Forelimb muscle (tissue), 1 donor: ENCODE measurements around the gene NDOR1. TPM values are rescaled to one million over a fixed set of nuclear protein-coding genes. Genes with fewer than 3 reads are reported as not detected.

ENCODE experiments used
- DNase-seq: peaks from one replicate; pipeline ENCODE4 v3.0.0-alpha.2; 2013; ENCODE audit warnings: low read depth
- polyA plus RNA-seq: library from polyadenylated mRNA; unstranded; fragments of 120-200 nt; gene quantifications from one replicate; pipeline ENCODE4 v1.2.1, GENCODE V29; 2013; ENCODE audit not compliant: insufficient read length

NDOR1 gene
- polyA plus RNA-seq, 1 donor = 7.0 TPM

DNA sequence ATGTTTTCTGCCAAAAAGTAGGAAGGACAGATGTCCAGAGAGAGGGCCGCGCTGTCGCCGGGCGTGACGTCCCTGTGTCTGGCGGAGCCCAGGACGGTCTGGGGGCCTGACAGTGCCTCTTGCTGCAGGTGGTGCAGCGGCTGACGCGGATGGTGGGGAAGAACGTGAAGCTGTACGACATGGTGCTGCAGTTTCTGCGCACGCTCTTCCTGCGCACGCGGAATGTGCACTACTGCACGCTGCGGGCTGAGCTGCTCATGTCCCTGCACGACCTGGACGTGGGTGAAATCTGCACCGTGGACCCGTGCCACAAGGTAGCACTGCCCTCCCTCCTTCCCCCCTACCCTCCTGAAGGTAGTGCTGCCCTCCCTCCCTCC is 57.4 kb downstream of the NDOR1 start:
- DNase-seq = no peak

DNA sequence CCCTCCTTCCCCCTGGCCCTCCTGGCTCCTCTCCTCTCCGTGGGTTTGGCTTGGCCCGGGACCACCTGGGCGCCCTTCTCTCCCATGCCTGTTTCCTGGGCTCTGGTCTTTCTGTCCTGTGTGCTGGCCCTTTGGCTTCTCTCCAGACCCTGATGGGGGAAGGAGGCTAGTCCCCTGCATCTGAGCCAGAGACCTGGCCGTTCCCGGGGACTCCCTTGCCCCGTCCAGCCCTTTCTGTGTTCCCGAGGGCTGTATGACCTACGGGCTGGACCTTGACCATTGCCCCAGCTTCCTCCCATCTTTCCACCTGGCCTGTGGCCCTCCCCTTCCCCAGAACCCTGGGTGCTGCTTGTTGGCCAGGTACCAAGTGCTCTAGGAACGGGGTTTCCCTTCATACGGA is 58.0 kb downstream of the NDOR1 start:
- no peak for DNase-seq

DNA sequence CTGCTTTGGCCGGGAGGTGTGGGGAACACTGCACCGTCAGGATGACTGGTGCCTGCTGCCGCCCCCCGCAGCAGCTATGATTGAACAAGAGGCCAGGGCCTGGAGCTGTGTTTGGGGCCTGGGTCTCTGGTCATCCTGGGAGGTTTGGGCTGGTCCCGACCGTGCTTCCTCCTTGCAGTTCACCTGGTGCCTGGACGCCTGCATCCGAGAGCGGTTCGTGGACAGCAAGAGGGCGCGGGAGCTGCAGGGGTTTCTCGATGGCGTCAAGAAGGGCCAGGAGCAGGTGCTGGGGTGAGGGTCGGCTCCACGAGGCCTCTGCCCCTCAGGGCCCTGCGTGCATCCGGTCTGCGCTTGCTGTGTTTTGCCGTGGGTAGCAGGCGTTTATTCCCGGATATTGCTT is 58.6 kb downstream of the NDOR1 start:
- no peak for DNase-seq

DNA sequence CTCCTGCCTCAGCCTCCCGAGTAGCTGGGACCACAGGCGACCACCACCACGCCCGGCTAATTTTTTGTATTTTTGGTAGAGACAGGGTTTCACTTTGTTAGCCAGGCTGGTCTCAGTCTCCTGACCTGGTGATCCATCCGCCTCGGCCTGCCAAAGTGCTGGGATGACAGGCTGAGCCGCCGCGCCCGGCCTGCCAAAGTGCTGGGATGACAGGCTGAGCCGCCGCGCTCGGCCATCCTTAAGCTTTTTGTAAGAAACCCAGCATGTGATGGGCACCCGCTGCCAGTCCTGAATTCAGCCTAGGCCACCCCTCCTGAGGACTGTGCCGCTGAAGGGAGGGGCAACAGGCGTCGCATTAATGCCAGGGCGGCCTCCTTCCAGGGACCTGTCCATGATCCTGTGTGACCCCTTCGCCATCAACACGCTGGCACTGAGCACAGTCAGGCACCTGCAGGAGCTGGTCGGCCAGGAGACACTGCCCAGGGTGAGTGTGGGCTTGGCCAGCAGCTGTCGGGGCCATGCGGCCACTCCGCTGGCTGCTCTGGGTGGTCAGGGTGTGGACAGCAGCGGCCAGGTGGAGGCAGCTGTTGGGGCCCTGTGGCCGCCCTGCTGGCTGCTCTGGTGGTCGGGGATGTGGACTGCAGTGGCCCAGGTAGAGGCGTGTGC is 60.1 kb downstream of the NDOR1 start:
- DNase-seq = no peak

DNA sequence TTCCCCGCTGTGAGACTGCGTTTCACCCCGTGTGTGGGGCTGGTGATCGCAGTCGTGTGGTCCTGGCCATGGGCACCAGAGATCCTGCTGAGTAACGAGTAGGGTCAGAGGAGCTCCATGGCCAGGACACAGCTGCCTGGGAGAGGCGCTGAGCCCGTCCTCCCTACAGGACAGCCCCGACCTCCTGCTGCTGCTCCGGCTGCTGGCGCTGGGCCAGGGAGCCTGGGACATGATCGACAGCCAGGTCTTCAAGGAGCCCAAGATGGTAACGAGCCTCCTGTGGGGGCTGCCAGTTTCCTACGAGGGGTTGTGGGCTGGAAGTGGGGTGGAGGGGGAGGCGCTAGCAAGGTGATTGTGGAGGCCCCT is 60.6 kb downstream of the NDOR1 start:
- no peak for DNase-seq

Other genes starting within 250 kb of the NDOR1 start
- gene PTGDS, start 228.2 kb upstream of the NDOR1 start, polyA plus RNA-seq = 21.9 TPM
- gene LCNL1, start 222.7 kb upstream of the NDOR1 start, polyA plus RNA-seq = 0.61 TPM
- gene PAXX, start 213.3 kb upstream of the NDOR1 start, polyA plus RNA-seq = 22.8 TPM
- 0.42 TPM for gene CLIC3, start 209.1 kb upstream of the NDOR1 start, polyA plus RNA-seq
- gene ABCA2, start 177.5 kb upstream of the NDOR1 start, polyA plus RNA-seq = 16.5 TPM
- 0.08 TPM for gene FUT7, start 173.6 kb upstream of the NDOR1 start, polyA plus RNA-seq
- 40.9 TPM for gene NPDC1, start 159.5 kb upstream of the NDOR1 start, polyA plus RNA-seq
- 16.2 TPM for gene ENTPD2, start 151.6 kb upstream of the NDOR1 start, polyA plus RNA-seq
- gene SAPCD2, start 135.1 kb upstream of the NDOR1 start, polyA plus RNA-seq = 3.6 TPM
- 1.9 TPM for gene UAP1L1, start 128.2 kb upstream of the NDOR1 start, polyA plus RNA-seq
- gene MAN1B1, start 118.7 kb upstream of the NDOR1 start, polyA plus RNA-seq = 38.6 TPM
- 21.7 TPM for gene DPP7, start 91.0 kb upstream of the NDOR1 start, polyA plus RNA-seq
- gene GRIN1, start 66.5 kb upstream of the NDOR1 start, polyA plus RNA-seq = not detected
- 0.11 TPM for gene LRRC26, start 35.6 kb upstream of the NDOR1 start, polyA plus RNA-seq
- not detected for gene TMEM210, start 33.6 kb upstream of the NDOR1 start, polyA plus RNA-seq
- 30.4 TPM for gene ANAPC2, start 17.1 kb upstream of the NDOR1 start, polyA plus RNA-seq
- 53.7 TPM for gene SSNA1, start 17.0 kb upstream of the NDOR1 start, polyA plus RNA-seq
- 10.9 TPM for gene TPRN, start 5.0 kb upstream of the NDOR1 start, polyA plus RNA-seq
- 33.0 TPM for gene TMEM203, start 52 bp upstream of the NDOR1 start, polyA plus RNA-seq
- 2.5 TPM for gene RNF208, start 16.5 kb downstream of the NDOR1 start, polyA plus RNA-seq
- gene CYSRT1, start 19.5 kb downstream of the NDOR1 start, polyA plus RNA-seq = 2.4 TPM
- 2.4 TPM for gene RNF224, start 21.8 kb downstream of the NDOR1 start, polyA plus RNA-seq
- 1.5 TPM for gene SLC34A3, start 25.2 kb downstream of the NDOR1 start, polyA plus RNA-seq
- 146 TPM for gene TUBB4B, start 35.6 kb downstream of the NDOR1 start, polyA plus RNA-seq
- 0.18 TPM for gene STPG3, start 45.6 kb downstream of the NDOR1 start, polyA plus RNA-seq
- gene NELFB, start 49.6 kb downstream of the NDOR1 start, polyA plus RNA-seq = 45.6 TPM
- gene TOR4A, start 72.0 kb downstream of the NDOR1 start, polyA plus RNA-seq = 7.6 TPM
- 3.8 TPM for gene NRARP, start 96.6 kb downstream of the NDOR1 start, polyA plus RNA-seq
- 13.0 TPM for gene EXD3, start 217.5 kb downstream of the NDOR1 start, polyA plus RNA-seq
- gene NOXA1, start 217.7 kb downstream of the NDOR1 start, polyA plus RNA-seq = 2.2 TPM
- 0.46 TPM for gene ENTPD8, start 235.7 kb downstream of the NDOR1 start, polyA plus RNA-seq